Mammary epithelial cell (primary cell): ENCODE results near the gene CAMSAP1.

Source experiments
- EZH2 ChIP-seq: IDR thresholded peaks from 2 replicates; pipeline ENCODE4 v1.6.1; 2012; ENCODE audit warnings: low read length, inconsistent platforms, borderline replicate concordance
- TF ChIP-seq, protein P1 (sequence below), 2 donors: IDR thresholded peaks in 1 of 2; conservative IDR thresholded peaks in 1 of 2; 2 replicates each; pipeline ENCODE4 v1.5.1; 2011 to 2012; ENCODE audit warnings: inconsistent platforms in 2 of 2, low read length in 2 of 2, mild to moderate bottlenecking in 2 of 2, control low read depth in 1 of 2, low read depth in 1 of 2; ENCODE audit not compliant: insufficient read depth in 1 of 2; ENCODE audit errors: extremely low read depth in 1 of 2

DNA sequence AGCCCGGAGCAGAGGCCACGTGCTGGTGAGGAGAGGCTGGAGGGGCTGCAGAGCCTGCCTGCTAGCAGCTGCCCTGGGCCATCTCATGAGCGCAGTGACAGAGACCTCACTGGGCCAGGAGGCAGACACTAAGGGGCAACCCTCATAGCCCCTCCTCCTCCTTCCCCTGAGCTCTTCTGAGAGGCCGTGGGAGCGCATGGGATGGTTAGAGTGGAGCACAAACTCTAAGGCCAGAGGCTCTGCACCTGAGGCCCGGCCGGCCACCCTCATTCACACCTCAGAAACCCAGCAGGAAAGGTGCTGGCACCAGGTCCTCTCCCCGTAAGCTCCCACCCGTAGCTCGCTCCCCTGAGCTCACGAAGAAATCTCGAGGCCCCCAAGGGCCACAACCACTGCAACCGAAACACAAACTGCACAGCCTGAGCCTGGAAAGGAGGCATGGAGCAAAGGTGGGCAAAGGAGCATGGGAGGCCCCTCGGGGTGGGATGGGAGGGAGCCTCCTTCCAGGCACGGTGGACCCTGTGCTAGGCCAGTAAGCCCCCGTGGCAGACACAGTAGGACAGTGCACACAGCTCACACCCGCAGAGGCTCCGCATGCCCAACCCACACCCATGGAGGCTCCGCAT, 17.7 kb downstream of the CAMSAP1 start:
- TF ChIP-seq, protein P1, sequence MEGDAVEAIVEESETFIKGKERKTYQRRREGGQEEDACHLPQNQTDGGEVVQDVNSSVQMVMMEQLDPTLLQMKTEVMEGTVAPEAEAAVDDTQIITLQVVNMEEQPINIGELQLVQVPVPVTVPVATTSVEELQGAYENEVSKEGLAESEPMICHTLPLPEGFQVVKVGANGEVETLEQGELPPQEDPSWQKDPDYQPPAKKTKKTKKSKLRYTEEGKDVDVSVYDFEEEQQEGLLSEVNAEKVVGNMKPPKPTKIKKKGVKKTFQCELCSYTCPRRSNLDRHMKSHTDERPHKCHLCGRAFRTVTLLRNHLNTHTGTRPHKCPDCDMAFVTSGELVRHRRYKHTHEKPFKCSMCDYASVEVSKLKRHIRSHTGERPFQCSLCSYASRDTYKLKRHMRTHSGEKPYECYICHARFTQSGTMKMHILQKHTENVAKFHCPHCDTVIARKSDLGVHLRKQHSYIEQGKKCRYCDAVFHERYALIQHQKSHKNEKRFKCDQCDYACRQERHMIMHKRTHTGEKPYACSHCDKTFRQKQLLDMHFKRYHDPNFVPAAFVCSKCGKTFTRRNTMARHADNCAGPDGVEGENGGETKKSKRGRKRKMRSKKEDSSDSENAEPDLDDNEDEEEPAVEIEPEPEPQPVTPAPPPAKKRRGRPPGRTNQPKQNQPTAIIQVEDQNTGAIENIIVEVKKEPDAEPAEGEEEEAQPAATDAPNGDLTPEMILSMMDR (conservative IDR thresholded peaks at IDR 0.05 in 1 of 2, IDR thresholded peaks at IDR 0.05 in 1 of 2; ENCODE audit: extremely low read depth in 1 of 2, insufficient read depth in 1 of 2, low read depth in 1 of 2, low read length in 2 of 2), result no peak
- TF ChIP-seq EZH2, result no peak
